ENCODE data around the gene DCAF5.

GRCh38 chr14:69088586-69088985 lies 64.3 kb downstream of the DCAF5 start:
- TF ChIP-seq ZNF274 (IDR thresholded peaks at IDR 0.05; ENCODE audit: low read depth, low read length) (no peak), YY1 (IDR thresholded peaks at IDR 0.05; ENCODE audit: insufficient read depth, insufficient read length) (no peak)

Data from NT2/D1 (cell line).